Activated T-cell treated with anti-CD3 and anti-CD28 coated beads, Interleukin-2, amount 50 U/mL, for 24 hours (primary cell): Measurements from ENCODE around the gene TSPAN15.
"Not testable (repeated sequence)": the region's sequence is repeated elsewhere in the genome, so short reads cannot be mapped to it uniquely, and the experiment has no call there.

Source experiments
- DNase-seq: peaks from one replicate; pipeline ENCODE4 v3.0.0-alpha.2; 2020
- H3K27ac Mint-ChIP-seq: 2 replicates; pipeline ENCODE4 v1.8.0; 2020; ENCODE audit warnings: mild to moderate bottlenecking, mixed read lengths
- H3K27me3 Mint-ChIP-seq: 2 replicates; pipeline ENCODE4 v1.8.0; 2020; ENCODE audit warnings: mixed read lengths
- H3K36me3 Mint-ChIP-seq: 2 replicates; pipeline ENCODE4 v1.8.0; 2020; ENCODE audit warnings: low read depth, mixed read lengths
- H3K4me1 Mint-ChIP-seq: 2 replicates; pipeline ENCODE4 v1.8.0; 2020; ENCODE audit warnings: low read depth, mixed read lengths
- H3K4me3 Mint-ChIP-seq: 2 replicates; pipeline ENCODE4 v1.8.0; 2020; ENCODE audit warnings: mild to moderate bottlenecking, moderate library complexity, mixed read lengths
- H3K9me3 Mint-ChIP-seq: 2 replicates; pipeline ENCODE4 v1.8.0; 2020; ENCODE audit warnings: mixed read lengths

The TSPAN15 gene

GRCh38 chr10:69449841-69450240 lies 1.4 kb upstream of the TSPAN15 start:
- H3K4me1 Mint-ChIP-seq = peaks cover 16% of the 10 kb centered on the region
- H3K9me3 Mint-ChIP-seq = no peaks in the 10 kb centered on the region
- no peaks in the 10 kb centered on the region for H3K36me3 Mint-ChIP-seq
- peaks cover 8% of the 10 kb centered on the region for H3K27me3 Mint-ChIP-seq
- peak; percentile 59 for DNase-seq
- H3K27ac Mint-ChIP-seq = no peak overlapping the region
- H3K4me3 Mint-ChIP-seq = no peak overlapping the region

- H3K4me3 Mint-ChIP-seq, H3K9me3 Mint-ChIP-seq, H3K27me3 Mint-ChIP-seq, H3K36me3 Mint-ChIP-seq, H3K27ac Mint-ChIP-seq, DNase-seq: not testable (repeated sequence)
- peaks cover 16% of the 10 kb centered on the region for H3K4me1 Mint-ChIP-seq
Measured at GRCh38 chr10:69450395-69450794, 870 bp upstream of the TSPAN15 start.

GRCh38 chr10:69451784-69452251 lies 553 bp downstream of the TSPAN15 start:
- Mint-ChIP-seq H3K4me3 (peak overlapping the region; percentile 81), H3K9me3 (no peaks in the 10 kb centered on the region), H3K27ac (no peak overlapping the region), H3K27me3 (peaks cover 5% of the 10 kb centered on the region), H3K36me3 (no peaks in the 10 kb centered on the region), H3K4me1 (peaks cover 18% of the 10 kb centered on the region)
- DNase-seq = no peak

GRCh38 chr10:69452676-69453415 lies 1.6 kb downstream of the TSPAN15 start:
- H3K27me3 Mint-ChIP-seq = peaks cover 5% of the 10 kb centered on the region
- DNase-seq = no peak
- H3K9me3 Mint-ChIP-seq = no peaks in the 10 kb centered on the region
- H3K27ac Mint-ChIP-seq = no peak overlapping the region
- H3K36me3 Mint-ChIP-seq = no peaks in the 10 kb centered on the region
- peaks cover 23% of the 10 kb centered on the region for H3K4me1 Mint-ChIP-seq
- H3K4me3 Mint-ChIP-seq = no peak overlapping the region

GRCh38 chr10:69453795-69454194 lies 2.5 kb downstream of the TSPAN15 start:
- no peak for DNase-seq
- H3K9me3 Mint-ChIP-seq = no peaks in the 10 kb centered on the region
- no peaks in the 10 kb centered on the region for H3K36me3 Mint-ChIP-seq
- H3K4me3 Mint-ChIP-seq = no peak overlapping the region
- H3K4me1 Mint-ChIP-seq = peaks cover 23% of the 10 kb centered on the region
- H3K27ac Mint-ChIP-seq = no peak overlapping the region
- H3K27me3 Mint-ChIP-seq = peaks cover 5% of the 10 kb centered on the region

GRCh38 chr10:69455006-69455763 lies 3.9 kb downstream of the TSPAN15 start:
- Mint-ChIP-seq H3K27me3 (peaks cover 5% of the 10 kb centered on the region), H3K4me1 (peaks cover 19% of the 10 kb centered on the region), H3K4me3 (no peak overlapping the region)

GRCh38 chr10:69456880-69457693 lies 5.8 kb downstream of the TSPAN15 start:
- no peaks in the 10 kb centered on the region for H3K36me3 Mint-ChIP-seq
- H3K9me3 Mint-ChIP-seq = no peaks in the 10 kb centered on the region
- H3K4me1 Mint-ChIP-seq = peaks cover 12% of the 10 kb centered on the region
- no peak overlapping the region for H3K4me3 Mint-ChIP-seq
- peaks cover 4% of the 10 kb centered on the region for H3K27me3 Mint-ChIP-seq
- H3K27ac Mint-ChIP-seq = no peak overlapping the region
- DNase-seq = no peak

More at GRCh38 chr10:69455006-69455763, 3.9 kb downstream of the TSPAN15 start:
- Mint-ChIP-seq H3K9me3 (no peaks in the 10 kb centered on the region), H3K27ac (no peak overlapping the region), H3K36me3 (no peaks in the 10 kb centered on the region)
- no peak for DNase-seq

- H3K36me3 Mint-ChIP-seq = no peaks in the 10 kb centered on the region
- H3K9me3 Mint-ChIP-seq = no peaks in the 10 kb centered on the region
- no peak overlapping the region for H3K4me3 Mint-ChIP-seq
- DNase-seq = no peak
- H3K27ac Mint-ChIP-seq = no peak overlapping the region
- H3K27me3 Mint-ChIP-seq = peaks cover 1% of the 10 kb centered on the region
- H3K4me1 Mint-ChIP-seq = peaks cover 12% of the 10 kb centered on the region
Measured at GRCh38 chr10:69457771-69458237, 6.5 kb downstream of the TSPAN15 start.

- no peak overlapping the region for H3K4me3 Mint-ChIP-seq
- no peak overlapping the region for H3K27ac Mint-ChIP-seq
- no peaks in the 10 kb centered on the region for H3K9me3 Mint-ChIP-seq
- H3K27me3 Mint-ChIP-seq = no peaks in the 10 kb centered on the region
- DNase-seq = no peak
- no peaks in the 10 kb centered on the region for H3K36me3 Mint-ChIP-seq
- H3K4me1 Mint-ChIP-seq = peaks cover 17% of the 10 kb centered on the region
Measured at GRCh38 chr10:69458430-69459100, 7.3 kb downstream of the TSPAN15 start.

- Mint-ChIP-seq H3K27ac (no peak overlapping the region), H3K9me3 (no peaks in the 10 kb centered on the region), H3K36me3 (no peaks in the 10 kb centered on the region), H3K27me3 (no peaks in the 10 kb centered on the region), H3K4me3 (no peak overlapping the region), H3K4me1 (peaks cover 18% of the 10 kb centered on the region)
- no peak for DNase-seq
Measured at GRCh38 chr10:69459101-69459790, 8.0 kb downstream of the TSPAN15 start.

- Mint-ChIP-seq H3K4me1 (peaks cover 25% of the 10 kb centered on the region), H3K27me3 (no peaks in the 10 kb centered on the region), H3K36me3 (no peaks in the 10 kb centered on the region), H3K9me3 (no peaks in the 10 kb centered on the region), H3K27ac (no peak overlapping the region), H3K4me3 (no peak overlapping the region)
- no peak for DNase-seq
Measured at GRCh38 chr10:69459893-69460575, 8.8 kb downstream of the TSPAN15 start.

GRCh38 chr10:69460576-69461242 lies 9.4 kb downstream of the TSPAN15 start:
- DNase-seq = no peak
- Mint-ChIP-seq H3K27me3 (no peaks in the 10 kb centered on the region), H3K9me3 (no peaks in the 10 kb centered on the region), H3K4me1 (peaks cover 32% of the 10 kb centered on the region), H3K4me3 (no peak overlapping the region), H3K36me3 (no peaks in the 10 kb centered on the region), H3K27ac (no peak overlapping the region)
